RPMI8226 (cell line): ENCODE data around the gene F8A3.
"Not testable (repeated sequence)": the region's sequence is repeated elsewhere in the genome, so short reads cannot be mapped to it uniquely, and the experiment has no call there.

Source experiments
- DNase-seq: peaks from one replicate; pipeline ENCODE4 v3.0.0-alpha.2; 2015

Gene F8A3

GRCh38 chrX:155458471-155458870 lies at the start of gene F8A3:
Gene F8A3 (minus strand): TSS chrX:155458620. CDS start chrX:155458600, 20 bp downstream.
- DNase-seq = not testable (repeated sequence)

GRCh38 chrX:155505296-155505695 lies 46.9 kb upstream of the F8A3 start:
- no peak for DNase-seq

GRCh38 chrX:155495134-155495533 lies 36.7 kb upstream of the F8A3 start:
- DNase-seq = not testable (repeated sequence)

GRCh38 chrX:155491421-155491820 lies 33.0 kb upstream of the F8A3 start:
- not testable (repeated sequence) for DNase-seq

- DNase-seq = not testable (repeated sequence)
These were observed 18.7 kb upstream of the F8A3 start for GRCh38 chrX:155477136-155477535.

- DNase-seq = not testable (repeated sequence)
These were observed 8.0 kb upstream of the F8A3 start for GRCh38 chrX:155466269-155466938.

GRCh38 chrX:155460501-155460900 lies 2.1 kb upstream of the F8A3 start:
- not testable (repeated sequence) for DNase-seq

- DNase-seq = not testable (repeated sequence)
These were observed 516 bp downstream of the F8A3 start for GRCh38 chrX:155457761-155458447.

- no peak for DNase-seq
These were observed 17.3 kb downstream of the F8A3 start for GRCh38 chrX:155441097-155441496.

GRCh38 chrX:155435744-155436112 lies 22.7 kb downstream of the F8A3 start:
- DNase-seq = no peak

GRCh38 chrX:155434906-155435743 lies 23.3 kb downstream of the F8A3 start:
- no peak for DNase-seq

- no peak for DNase-seq
These were observed 40.7 kb downstream of the F8A3 start for GRCh38 chrX:155417769-155418168.
